Effector memory CD8-positive, alpha-beta T cell (primary cell): ENCODE data around the gene RASSF10.
A peak's percentile ranks its signal among the peaks of the same experiment; 100 is the strongest.

Experiments used
- ATAC-seq: fragments of 150-1000 bp; cut with Tn5 transposase; replicated peaks from 2 replicates; pipeline ENCODE4 v1.10.0; 2021; ENCODE audit warnings: mild to moderate bottlenecking, moderate library complexity
- DNase-seq, 3 experiments: peaks; one replicate each; pipeline ENCODE4 v3.0.0; 2021
- H3K27ac Mint-ChIP-seq, 2 donors: one replicate each; pipeline ENCODE4 v1.8.0; 2022; ENCODE audit warnings: mild to moderate bottlenecking in 2 of 2, mixed read lengths in 2 of 2, moderate library complexity in 2 of 2
- H3K27me3 Mint-ChIP-seq, 2 donors: one replicate each; pipeline ENCODE4 v1.8.0; 2022; ENCODE audit warnings: mixed read lengths in 2 of 2
- H3K36me3 Mint-ChIP-seq: one replicate; pipeline ENCODE4 v1.8.0; 2022; ENCODE audit warnings: mild to moderate bottlenecking, moderate library complexity, mixed read lengths; ENCODE audit not compliant: insufficient read depth
- H3K4me1 Mint-ChIP-seq, 2 donors: one replicate each; pipeline ENCODE4 v1.8.0; 2022; ENCODE audit warnings: low read depth in 2 of 2, mixed read lengths in 2 of 2
- H3K4me3 Mint-ChIP-seq, 2 donors: one replicate each; pipeline ENCODE4 v1.8.0; 2022; ENCODE audit warnings: mild to moderate bottlenecking in 2 of 2, mixed read lengths in 2 of 2, moderate library complexity in 2 of 2
- H3K9me3 Mint-ChIP-seq, 2 donors: one replicate each; pipeline ENCODE4 v1.8.0; 2022; ENCODE audit warnings: mixed read lengths in 2 of 2
- total RNA-seq, 9 experiments: gene quantifications; one replicate each; lab custom pipeline; 2026; lab: John Stamatoyannopoulos, UW

Gene RASSF10
- 0 to 0.07 (median 0) reads per million in 9 experiments for total RNA-seq

- Mint-ChIP-seq H3K9me3 (no peaks in the 10 kb centered on the region), H3K4me3 (peak within 1 kb of the TSS in 1 of 2 donors; percentile 41), H3K4me1 (peaks cover 0 to 6% of the 10 kb centered on the region in 2 donors), H3K27me3 (peaks cover 65 to 93% of the 10 kb centered on the region in 2 donors), H3K27ac (no peak within 1 kb of the TSS), H3K36me3 (no peaks in the 10 kb centered on the region)
- ATAC-seq (no peak), DNase-seq (no peak)
Observed at GRCh38 chr11:13008625-13009475, at the start of gene RASSF10. Gene RASSF10, plus strand, starts transcription at chr11:13009316. Its CDS starts 261 bp downstream, at chr11:13009577.

GRCh38 chr11:12961615-12962014 lies 47.5 kb upstream of the RASSF10 start:
- Mint-ChIP-seq H3K4me3 (no peak overlapping the region), H3K36me3 (no peaks in the 10 kb centered on the region), H3K27me3 (peaks cover 33 to 50% of the 10 kb centered on the region in 2 donors), H3K9me3 (no peaks in the 10 kb centered on the region), H3K4me1 (no peaks in the 10 kb centered on the region), H3K27ac (no peak overlapping the region)
- ATAC-seq (no peak), DNase-seq (no peak)

- Mint-ChIP-seq H3K36me3 (no peaks in the 10 kb centered on the region), H3K4me3 (no peak overlapping the region), H3K4me1 (no peaks in the 10 kb centered on the region), H3K9me3 (no peaks in the 10 kb centered on the region), H3K27ac (no peak overlapping the region), H3K27me3 (peaks cover 33 to 57% of the 10 kb centered on the region in 2 donors)
- no peak for DNase-seq
- ATAC-seq: no peak
Observed at GRCh38 chr11:12962306-12962705, 46.8 kb upstream of the RASSF10 start.

GRCh38 chr11:12963051-12963450 lies 46.1 kb upstream of the RASSF10 start:
- Mint-ChIP-seq H3K27me3 (peaks cover 35 to 64% of the 10 kb centered on the region in 2 donors), H3K4me1 (no peaks in the 10 kb centered on the region), H3K4me3 (no peak overlapping the region), H3K9me3 (no peaks in the 10 kb centered on the region), H3K36me3 (no peaks in the 10 kb centered on the region), H3K27ac (no peak overlapping the region)
- no peak for ATAC-seq
- DNase-seq: no peak

- Mint-ChIP-seq H3K9me3 (no peaks in the 10 kb centered on the region), H3K4me1 (no peaks in the 10 kb centered on the region), H3K27ac (no peak overlapping the region), H3K27me3 (peaks cover 40 to 64% of the 10 kb centered on the region in 2 donors), H3K4me3 (no peak overlapping the region), H3K36me3 (no peaks in the 10 kb centered on the region)
- peak; percentile 47 to 60 (median 50) for DNase-seq
- ATAC-seq: peak; percentile 63
Observed at GRCh38 chr11:12963792-12964536, 45.2 kb upstream of the RASSF10 start.

- no peaks in the 10 kb centered on the region for H3K36me3 Mint-ChIP-seq
- H3K27me3 Mint-ChIP-seq: peaks cover 40 to 64% of the 10 kb centered on the region in 2 donors
- H3K9me3 Mint-ChIP-seq: no peaks in the 10 kb centered on the region
- DNase-seq: no peak
- no peak overlapping the region for H3K27ac Mint-ChIP-seq
- ATAC-seq: no peak
- no peak overlapping the region for H3K4me3 Mint-ChIP-seq
- H3K4me1 Mint-ChIP-seq: no peaks in the 10 kb centered on the region
Observed at GRCh38 chr11:12964650-12965049, 44.5 kb upstream of the RASSF10 start.

GRCh38 chr11:12966002-12966401 lies 43.1 kb upstream of the RASSF10 start:
- Mint-ChIP-seq H3K27me3 (peaks cover 48 to 62% of the 10 kb centered on the region in 2 donors), H3K9me3 (no peaks in the 10 kb centered on the region), H3K36me3 (no peaks in the 10 kb centered on the region), H3K27ac (no peak overlapping the region), H3K4me3 (no peak overlapping the region), H3K4me1 (no peaks in the 10 kb centered on the region)
- DNase-seq (no peak), ATAC-seq (no peak)

- no peaks in the 10 kb centered on the region for H3K9me3 Mint-ChIP-seq
- no peaks in the 10 kb centered on the region for H3K4me1 Mint-ChIP-seq
- H3K27me3 Mint-ChIP-seq: peaks cover 34 to 49% of the 10 kb centered on the region in 2 donors
- no peak overlapping the region for H3K4me3 Mint-ChIP-seq
- ATAC-seq: no peak
- H3K36me3 Mint-ChIP-seq: no peaks in the 10 kb centered on the region
- DNase-seq: no peak
- H3K27ac Mint-ChIP-seq: no peak overlapping the region
Observed at GRCh38 chr11:12968101-12968500, 41.0 kb upstream of the RASSF10 start.

GRCh38 chr11:12968826-12969225 lies 40.3 kb upstream of the RASSF10 start:
- peaks cover 32 to 41% of the 10 kb centered on the region in 2 donors for H3K27me3 Mint-ChIP-seq
- no peaks in the 10 kb centered on the region for H3K36me3 Mint-ChIP-seq
- no peak for ATAC-seq
- no peaks in the 10 kb centered on the region for H3K9me3 Mint-ChIP-seq
- no peaks in the 10 kb centered on the region for H3K4me1 Mint-ChIP-seq
- DNase-seq: no peak
- H3K27ac Mint-ChIP-seq: no peak overlapping the region
- H3K4me3 Mint-ChIP-seq: no peak overlapping the region

- Mint-ChIP-seq H3K9me3 (no peaks in the 10 kb centered on the region), H3K4me1 (no peaks in the 10 kb centered on the region), H3K27me3 (peaks cover 18 to 23% of the 10 kb centered on the region in 2 donors), H3K36me3 (no peaks in the 10 kb centered on the region), H3K27ac (no peak overlapping the region), H3K4me3 (no peak overlapping the region)
- ATAC-seq: no peak
- no peak for DNase-seq
Observed at GRCh38 chr11:12971955-12972354, 37.2 kb upstream of the RASSF10 start.

GRCh38 chr11:12973528-12974181 lies 35.5 kb upstream of the RASSF10 start:
- no peak for DNase-seq
- no peak for ATAC-seq
- H3K36me3 Mint-ChIP-seq: no peaks in the 10 kb centered on the region

GRCh38 chr11:12975195-12975594 lies 33.9 kb upstream of the RASSF10 start:
- no peaks in the 10 kb centered on the region for H3K4me1 Mint-ChIP-seq
- DNase-seq (no peak), ATAC-seq (no peak)
- H3K27ac Mint-ChIP-seq: no peak overlapping the region
- peaks cover 17 to 19% of the 10 kb centered on the region in 2 donors for H3K27me3 Mint-ChIP-seq
- no peaks in the 10 kb centered on the region for H3K9me3 Mint-ChIP-seq
- no peaks in the 10 kb centered on the region for H3K36me3 Mint-ChIP-seq
- no peak overlapping the region for H3K4me3 Mint-ChIP-seq

More at GRCh38 chr11:12973528-12974181, 35.5 kb upstream of the RASSF10 start:
- Mint-ChIP-seq H3K4me1 (no peaks in the 10 kb centered on the region), H3K9me3 (no peaks in the 10 kb centered on the region), H3K27me3 (peaks cover 15 to 22% of the 10 kb centered on the region in 2 donors), H3K27ac (no peak overlapping the region), H3K4me3 (no peak overlapping the region)

- Mint-ChIP-seq H3K36me3 (no peaks in the 10 kb centered on the region), H3K4me3 (no peak overlapping the region), H3K9me3 (no peaks in the 10 kb centered on the region), H3K27ac (no peak overlapping the region), H3K27me3 (peaks cover 24 to 46% of the 10 kb centered on the region in 2 donors), H3K4me1 (no peaks in the 10 kb centered on the region)
- DNase-seq (no peak), ATAC-seq (no peak)
Observed at GRCh38 chr11:12979928-12980689, 29.0 kb upstream of the RASSF10 start.
